HG02852 (cell line): ENCODE measurements around the gene MIA2.
"Not testable (repeated sequence)": the region's sequence is repeated elsewhere in the genome, so short reads cannot be mapped to it uniquely, and the experiment has no call there.

Experiments used
- ATAC-seq: cut with Tn5 transposase; IDR thresholded peaks from one replicate; pipeline ENCODE4 v1.9.1; 2021; ENCODE audit warnings: mild to moderate bottlenecking, moderate library complexity; ENCODE audit not compliant: unreplicated experiment

The MIA2 gene

GRCh38 chr14:39266525-39266870 is 32.8 kb downstream of the MIA2 start:
- ATAC-seq = peak; percentile 37

- peak; percentile 88 for ATAC-seq
These were observed 33.3 kb downstream of the MIA2 start for GRCh38 chr14:39266871-39267607.

DNA sequence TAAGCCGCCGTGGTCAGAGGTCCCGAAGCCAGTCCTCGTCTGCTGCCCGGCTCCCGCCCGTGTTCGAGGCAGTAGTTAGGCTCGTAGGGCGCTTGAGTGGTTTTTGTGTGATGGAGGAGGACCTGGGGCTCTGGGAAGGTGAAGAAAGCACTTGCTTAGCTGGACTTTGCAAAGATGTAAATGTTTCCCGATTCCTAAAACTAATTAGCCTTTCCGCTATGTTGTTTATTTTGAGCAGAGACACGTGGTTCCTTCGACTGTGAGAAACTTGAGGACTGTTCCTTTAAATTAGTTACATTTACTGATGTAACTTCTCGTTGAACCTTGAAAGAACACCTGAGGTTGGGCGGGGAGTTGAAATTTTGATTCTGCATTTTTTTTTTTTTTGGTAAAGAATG is 33.9 kb downstream of the MIA2 start:
- ATAC-seq = no peak

DNA sequence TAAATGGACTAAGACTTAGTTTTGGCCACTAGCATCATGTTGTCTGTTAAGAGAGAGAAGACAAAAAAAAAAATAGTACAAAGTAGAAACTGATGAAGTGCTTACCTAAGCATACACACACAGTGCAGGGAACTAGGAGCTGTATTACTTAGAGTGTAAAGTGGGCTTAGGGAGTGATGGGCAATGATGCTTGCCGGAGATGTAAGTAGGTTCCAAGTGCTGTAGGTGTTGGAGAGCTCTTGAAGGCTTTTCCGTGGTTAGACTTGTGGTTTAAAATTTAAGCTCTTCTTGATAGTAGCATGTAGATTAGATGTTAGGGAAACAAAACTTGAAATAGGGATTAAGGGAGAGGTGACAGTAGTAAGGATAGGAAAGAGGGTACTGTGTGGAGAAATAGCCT is 34.7 kb downstream of the MIA2 start:
- ATAC-seq = no peak

GRCh38 chr14:39272918-39273317 is 39.2 kb downstream of the MIA2 start:
- ATAC-seq = no peak

DNA sequence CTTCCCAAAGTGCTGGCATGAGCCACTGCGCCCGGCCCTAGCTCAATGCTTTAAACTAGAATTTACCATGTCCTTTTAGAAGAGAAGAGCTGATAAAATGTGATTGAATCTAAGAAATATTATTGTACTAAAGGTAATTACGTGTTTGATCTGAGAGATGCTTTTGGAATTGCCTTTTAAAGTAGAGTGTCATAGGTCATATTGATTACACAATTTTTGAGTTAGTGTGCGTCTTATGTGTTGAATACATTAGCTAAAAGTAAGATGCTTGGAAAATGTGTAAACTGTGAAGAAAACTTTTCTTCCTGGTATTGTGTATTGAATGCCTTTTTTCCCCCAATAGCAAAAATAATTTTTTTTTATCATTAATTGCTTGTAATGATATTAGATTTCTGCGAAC is 41.7 kb downstream of the MIA2 start:
- no peak for ATAC-seq

DNA sequence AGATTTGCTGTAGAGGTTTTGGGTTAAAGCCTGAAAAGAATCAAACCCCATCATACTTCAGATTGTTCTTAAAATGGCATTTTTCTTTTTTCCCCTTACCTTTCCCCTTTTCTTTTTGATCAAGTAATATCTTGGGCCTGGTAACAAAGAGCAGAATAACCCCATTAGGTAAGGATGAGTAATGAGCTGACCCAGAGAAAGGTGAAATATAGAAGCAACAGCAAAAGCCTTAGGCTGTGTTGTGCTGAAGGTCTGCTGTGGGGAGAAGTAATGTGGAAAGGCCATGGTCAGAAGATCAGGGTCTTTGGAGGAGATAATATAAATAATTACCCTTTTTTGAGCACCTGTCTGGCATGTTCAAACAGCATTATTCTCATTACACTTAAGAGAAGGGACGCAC is 42.3 kb downstream of the MIA2 start:
- ATAC-seq = no peak

DNA sequence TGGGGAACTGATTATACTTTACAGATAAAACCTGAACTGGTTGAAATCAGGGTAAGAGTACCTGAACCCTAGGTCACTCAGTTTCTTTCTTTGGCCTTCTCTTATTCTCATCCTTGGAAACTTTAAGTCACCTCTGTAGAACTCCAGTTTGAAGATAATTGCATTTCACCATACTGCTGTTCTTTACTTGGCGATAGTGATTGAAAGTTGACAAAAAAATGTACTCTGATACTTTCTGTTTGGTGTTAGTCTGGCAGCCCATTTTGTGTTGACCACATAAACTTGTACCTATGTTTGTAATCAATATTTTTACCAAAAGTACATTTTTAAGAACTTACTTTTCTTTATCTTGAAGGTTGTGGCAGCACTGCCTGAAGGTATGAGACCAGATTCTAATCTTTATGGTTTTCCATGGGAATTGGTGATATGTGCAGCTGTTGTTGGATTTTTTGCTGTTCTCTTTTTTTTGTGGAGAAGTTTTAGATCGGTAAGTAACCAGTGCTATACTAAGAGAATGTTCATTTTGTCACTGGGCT is 42.9 kb downstream of the MIA2 start:
- no peak for ATAC-seq

DNA sequence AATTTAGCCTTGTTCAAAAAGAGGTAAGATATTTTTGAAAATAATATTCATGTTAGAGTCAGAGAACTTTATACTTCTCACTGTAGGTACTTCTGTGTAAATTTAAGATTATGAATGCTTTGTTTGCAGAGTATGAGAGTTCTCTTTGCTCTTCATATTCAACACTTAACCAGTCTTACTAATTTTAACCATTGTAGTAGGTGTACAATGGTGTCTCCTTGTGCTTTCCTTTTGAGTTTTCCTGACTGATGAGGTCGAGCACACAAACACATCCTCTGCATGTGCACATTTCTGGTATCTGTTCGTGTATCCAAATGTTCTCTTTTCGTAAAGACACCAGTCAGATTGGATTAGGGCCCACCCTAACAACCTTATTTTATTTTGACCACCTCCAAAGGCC is 45.8 kb downstream of the MIA2 start:
- no peak for ATAC-seq

GRCh38 chr14:39280678-39281077 is 47.0 kb downstream of the MIA2 start:
- not testable (repeated sequence) for ATAC-seq

GRCh38 chr14:39289523-39289922 is 55.8 kb downstream of the MIA2 start:
- no peak for ATAC-seq

DNA sequence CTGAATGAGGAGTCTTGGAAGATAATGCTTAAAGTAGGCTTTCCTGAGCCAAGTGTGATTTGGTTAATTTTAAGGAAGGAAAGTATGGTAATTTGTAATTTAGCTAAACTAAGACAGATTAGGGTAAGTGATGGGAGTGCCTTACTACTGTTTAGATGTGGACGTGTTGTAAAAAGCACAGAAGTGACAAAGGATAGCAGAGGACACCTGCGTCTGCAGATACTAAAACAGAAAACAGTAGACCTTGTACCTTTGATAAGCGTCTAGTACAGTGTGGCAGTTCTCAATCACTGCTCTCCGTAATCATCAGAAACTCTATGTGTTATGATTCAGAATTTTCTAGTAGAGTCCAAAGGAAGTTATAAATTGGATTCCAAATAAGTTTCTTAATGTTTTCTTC is 58.0 kb downstream of the MIA2 start:
- ATAC-seq = no peak

DNA sequence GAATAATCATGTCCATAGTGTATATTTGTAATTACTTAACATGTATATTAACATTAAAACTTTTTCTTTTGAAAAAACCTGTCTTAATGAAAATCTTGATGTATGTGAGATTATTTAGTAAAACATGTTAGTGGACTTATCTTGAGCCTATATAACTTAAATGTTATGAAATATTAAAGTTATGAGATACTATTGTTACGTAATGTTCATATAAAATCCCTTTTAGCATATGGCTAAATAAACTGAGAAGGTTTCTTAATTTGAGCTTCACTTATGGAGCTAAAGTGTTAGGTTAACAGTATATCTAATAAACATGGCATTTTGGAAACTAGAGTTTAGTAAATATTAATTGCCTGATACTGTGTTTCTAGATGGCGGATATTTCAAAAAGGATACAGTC is 59.9 kb downstream of the MIA2 start:
- no peak for ATAC-seq

- ATAC-seq = not testable (repeated sequence)
These were observed 66.7 kb downstream of the MIA2 start for GRCh38 chr14:39300389-39300788.

- no peak for ATAC-seq
These were observed 68.6 kb downstream of the MIA2 start for GRCh38 chr14:39302124-39302810.

DNA sequence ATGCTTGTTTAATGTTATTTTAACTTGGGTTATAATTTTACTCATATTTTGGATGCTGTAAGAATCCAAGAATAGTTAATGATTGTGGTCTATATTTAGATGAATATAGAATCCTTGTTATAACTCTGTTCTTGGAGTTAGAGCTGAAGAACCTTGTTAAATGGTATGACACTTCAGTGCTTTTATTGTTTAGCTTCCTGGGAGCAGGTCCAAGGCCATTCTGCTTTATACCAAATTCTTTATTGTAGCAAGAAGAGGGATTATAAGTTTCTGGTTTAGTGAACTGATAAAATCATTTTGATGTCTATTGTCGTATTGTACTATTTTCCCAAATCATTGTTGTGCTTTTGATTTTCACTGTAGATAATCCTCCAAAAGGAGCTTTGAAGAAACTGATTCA is 69.4 kb downstream of the MIA2 start:
- ATAC-seq = no peak

GRCh38 chr14:39307815-39308214 is 74.1 kb downstream of the MIA2 start:
- no peak for ATAC-seq

DNA sequence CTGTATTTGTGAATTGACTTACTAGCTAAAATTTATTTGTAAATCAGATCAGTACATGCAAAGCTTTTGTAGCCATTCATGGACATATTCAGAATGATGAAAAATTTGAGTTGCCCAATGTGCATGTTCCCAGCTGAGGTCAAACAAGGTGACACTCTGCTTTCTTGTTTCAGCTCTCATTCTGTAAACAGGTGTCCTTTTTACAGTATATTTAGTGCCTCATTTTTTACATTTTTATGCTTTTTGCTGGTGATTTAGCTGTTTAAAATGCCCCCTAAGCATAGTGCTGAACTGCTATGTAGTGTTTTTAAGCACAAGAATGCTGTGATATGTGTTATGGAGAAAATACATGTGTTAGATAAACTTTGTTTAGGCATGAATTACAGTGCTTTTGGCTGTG is 76.3 kb downstream of the MIA2 start:
- no peak for ATAC-seq

- ATAC-seq = no peak
These were observed 82.2 kb downstream of the MIA2 start for GRCh38 chr14:39315859-39316444.

- ATAC-seq = no peak
These were observed 83.3 kb downstream of the MIA2 start for GRCh38 chr14:39316830-39317553.

DNA sequence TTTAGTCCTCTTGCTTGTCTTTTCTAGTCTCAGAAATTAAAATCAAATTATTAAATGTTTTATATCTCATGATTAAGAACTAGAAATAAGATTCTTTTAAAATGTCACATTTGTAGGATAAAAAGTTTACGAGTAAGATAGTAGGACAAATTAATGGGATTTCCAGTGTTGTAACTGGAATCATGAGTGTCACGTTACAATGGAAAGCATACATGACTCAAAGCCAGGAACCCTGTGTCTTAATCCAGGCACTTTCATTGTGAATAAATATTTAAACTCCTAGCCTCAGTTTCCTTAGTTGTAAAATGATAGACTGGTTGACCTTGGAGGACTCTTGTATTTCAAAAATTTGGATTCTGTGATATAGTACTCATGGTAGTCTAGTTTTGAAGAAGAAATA is 84.9 kb downstream of the MIA2 start:
- ATAC-seq = no peak
